HepG2 (cell line): Measurements from ENCODE around the gene GRK5. TPM values are rescaled to one million over a fixed set of nuclear protein-coding genes. Genes with fewer than 3 reads are reported as not detected.

Experiments
- ERF ChIP-seq: IDR thresholded peaks from 2 replicates; pipeline ENCODE4 v1.6.1; 2018; ENCODE audit warnings: missing biosample characterization, missing genetic modification reagents
- FIP1L1 ChIP-seq: fragments of 200-400 bp; formaldehyde crosslinking; IDR thresholded peaks from 2 replicates; pipeline ENCODE4 v1.6.1; 2018; ENCODE audit warnings: low read depth, mild to moderate bottlenecking, low read length, moderate library complexity, borderline replicate concordance; ENCODE audit not compliant: insufficient read depth
- FOXP1 ChIP-seq, 2 experiments: fragments of 450-650 bp in 1 of 2; IDR thresholded peaks; 2 replicates each; pipeline ENCODE4 v1.6.1; 2017 to 2018; ENCODE audit warnings: antibody characterized with exemption in 1 of 2
- HNF1B ChIP-seq: sonication (generic); formaldehyde crosslinking; IDR thresholded peaks from 2 replicates; pipeline ENCODE4 v1.5.1; 2020; ENCODE audit warnings: mild to moderate bottlenecking, moderate library complexity, missing genetic modification reagents
- HOXA3 ChIP-seq: sonication (generic); formaldehyde crosslinking; IDR thresholded peaks from 2 replicates; pipeline ENCODE4 v1.5.0; 2020; ENCODE audit warnings: missing genetic modification reagents
- KDM6A ChIP-seq: IDR thresholded peaks from 2 replicates; pipeline ENCODE4 v1.6.1; 2016; ENCODE audit warnings: low read depth
- KMT2A ChIP-seq: sonication (generic); formaldehyde crosslinking; IDR thresholded peaks from 2 replicates; pipeline ENCODE4 v1.4.0; 2020; ENCODE audit warnings: missing genetic modification reagents
- MAFF ChIP-seq: IDR thresholded peaks from 2 replicates; pipeline ENCODE4 v1.6.1; 2011; ENCODE audit warnings: low read depth, low read length, improper control_type of control experiment
- NFYC ChIP-seq: IDR thresholded peaks from 2 replicates; pipeline ENCODE4 v1.6.1; 2016; ENCODE audit warnings: missing genetic modification reagents, missing compliant biosample characterization
- PTBP1 ChIP-seq: fragments of 200-400 bp; formaldehyde crosslinking; IDR thresholded peaks from 2 replicates; pipeline ENCODE4 v1.6.1; 2018; ENCODE audit warnings: low read length, low read depth; ENCODE audit not compliant: poor library complexity, severe bottlenecking
- SALL2 ChIP-seq: sonication (generic); formaldehyde crosslinking; IDR thresholded peaks from 2 replicates; pipeline ENCODE4 v1.8.1; 2023; ENCODE audit warnings: mild to moderate bottlenecking, missing genetic modification reagents, inconsistent platforms
- SETDB1 ChIP-seq: sonication (generic); formaldehyde crosslinking; IDR thresholded peaks from 2 replicates; pipeline ENCODE4 v1.5.1; 2020; ENCODE audit warnings: missing genetic modification reagents, mild to moderate bottlenecking, borderline replicate concordance
- SIX1 ChIP-seq: sonication (generic); formaldehyde crosslinking; IDR thresholded peaks from 2 replicates; pipeline ENCODE4 v1.4.0; 2020; ENCODE audit warnings: missing genetic modification reagents, borderline replicate concordance
- SMAD3 ChIP-seq: sonication (generic); formaldehyde crosslinking; IDR thresholded peaks from 2 replicates; pipeline ENCODE4 v1.4.0; 2020; ENCODE audit warnings: missing genetic modification reagents
- SMAD9 ChIP-seq: sonication (generic); formaldehyde crosslinking; IDR thresholded peaks from 2 replicates; pipeline ENCODE4 v1.5.1; 2020; ENCODE audit warnings: mild to moderate bottlenecking, missing genetic modification reagents
- TBP ChIP-seq: sonication (generic); formaldehyde crosslinking; IDR thresholded peaks from 2 replicates; pipeline ENCODE4 v1.5.0; 2020; ENCODE audit warnings: missing genetic modification reagents
- TEF ChIP-seq: sonication (generic); formaldehyde crosslinking; IDR thresholded peaks from 2 replicates; pipeline ENCODE4 v1.5.0; 2020; ENCODE audit warnings: missing genetic modification reagents
- TP53 ChIP-seq: sonication (generic); formaldehyde crosslinking; conservative IDR thresholded peaks from 2 replicates; pipeline ENCODE4 v1.4.0; 2020; ENCODE audit warnings: missing genetic modification reagents
- ZFP1 ChIP-seq: IDR thresholded peaks from 2 replicates; pipeline ENCODE4 v1.6.1; 2016
- ZNF253 ChIP-seq: sonication (generic); formaldehyde crosslinking; IDR thresholded peaks from 2 replicates; pipeline ENCODE4 v1.8.0; 2022; ENCODE audit warnings: mild to moderate bottlenecking, missing genetic modification reagents, borderline replicate concordance
- polyA plus RNA-seq, 8 experiments: library from polyadenylated mRNA; depleted of rRNA in 3 of 8; stranded (reverse) in 7 of 8; unstranded in 1 of 8; fragments of >200 nt; fragmentation: Illumina TruSeq in 4 of 8; extraction: Trizol in 4 of 8; gene quantifications; 2 replicates each; pipeline versions ENCODE4 v1.2.1 to v1.2.3, GENCODE V29; 2011 to 2016; ENCODE audit warnings: low read depth in 4 of 8, missing spikeins in 1 of 8, mixed read lengths in 1 of 8; ENCODE audit not compliant: insufficient read depth in 1 of 8
- total RNA-seq, 5 experiments: library from RNA; depleted of rRNA; stranded (reverse); fragments of >200 nt; fragmentation: Illumina TruSeq; extraction: Trizol; gene quantifications; 2 replicates each; pipeline ENCODE4 v1.2.3, GENCODE V29; 2016; ENCODE audit warnings: low read depth in 1 of 5
- TF ChIP-seq, protein P1 (sequence below): sonication (generic); formaldehyde crosslinking; IDR thresholded peaks from 2 replicates; pipeline ENCODE4 v1.9.0; 2021; ENCODE audit warnings: missing genetic modification reagents, borderline replicate concordance
- TF ChIP-seq, protein P2 (sequence below): fragments of 450-650 bp; IDR thresholded peaks from 2 replicates; pipeline ENCODE4 v1.6.1; 2017
- TF ChIP-seq, protein P3 (sequence below): sonication (generic); formaldehyde crosslinking; IDR thresholded peaks from 2 replicates; pipeline ENCODE4 v1.8.0; 2022; ENCODE audit warnings: missing genetic modification reagents, mild to moderate bottlenecking, moderate library complexity, borderline replicate concordance

Gene GRK5
- total and polyA plus RNA-seq, 2 of the 13 experiments (the other 11 are each of a cell fraction or from before 2014, with no cell fraction given): 10.4 to 12.6 TPM

DNA sequence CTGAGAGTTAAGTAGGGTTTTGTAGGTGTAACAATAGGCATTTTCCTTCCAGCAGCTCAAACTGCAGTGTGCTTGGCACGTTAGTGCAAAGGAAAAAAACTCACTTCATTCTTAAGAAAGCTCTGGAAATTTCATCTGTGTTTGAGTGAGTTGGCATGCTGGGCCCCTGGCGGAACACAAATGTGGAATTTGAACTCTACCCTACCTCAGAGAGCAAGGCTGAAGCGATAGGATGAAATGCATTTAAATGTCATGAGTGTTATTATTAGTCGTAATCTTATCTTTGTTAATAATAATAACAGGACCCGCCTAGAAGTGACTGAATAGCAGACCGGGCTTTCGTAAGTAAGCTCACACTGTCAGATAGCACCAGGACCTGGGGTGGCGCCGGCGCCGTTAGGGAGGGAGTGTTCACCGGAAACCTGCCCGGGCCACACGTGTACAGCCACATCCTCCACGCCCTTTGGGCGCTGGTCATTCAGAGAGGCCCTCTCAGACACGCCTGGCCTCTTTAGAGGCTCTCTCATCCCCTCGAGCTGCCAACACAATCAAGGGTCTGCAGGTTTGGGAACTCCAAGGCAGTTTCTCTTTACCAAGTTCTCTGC, 63.5 kb downstream of the GRK5 start (continued):
- TF ChIP-seq, protein P1, sequence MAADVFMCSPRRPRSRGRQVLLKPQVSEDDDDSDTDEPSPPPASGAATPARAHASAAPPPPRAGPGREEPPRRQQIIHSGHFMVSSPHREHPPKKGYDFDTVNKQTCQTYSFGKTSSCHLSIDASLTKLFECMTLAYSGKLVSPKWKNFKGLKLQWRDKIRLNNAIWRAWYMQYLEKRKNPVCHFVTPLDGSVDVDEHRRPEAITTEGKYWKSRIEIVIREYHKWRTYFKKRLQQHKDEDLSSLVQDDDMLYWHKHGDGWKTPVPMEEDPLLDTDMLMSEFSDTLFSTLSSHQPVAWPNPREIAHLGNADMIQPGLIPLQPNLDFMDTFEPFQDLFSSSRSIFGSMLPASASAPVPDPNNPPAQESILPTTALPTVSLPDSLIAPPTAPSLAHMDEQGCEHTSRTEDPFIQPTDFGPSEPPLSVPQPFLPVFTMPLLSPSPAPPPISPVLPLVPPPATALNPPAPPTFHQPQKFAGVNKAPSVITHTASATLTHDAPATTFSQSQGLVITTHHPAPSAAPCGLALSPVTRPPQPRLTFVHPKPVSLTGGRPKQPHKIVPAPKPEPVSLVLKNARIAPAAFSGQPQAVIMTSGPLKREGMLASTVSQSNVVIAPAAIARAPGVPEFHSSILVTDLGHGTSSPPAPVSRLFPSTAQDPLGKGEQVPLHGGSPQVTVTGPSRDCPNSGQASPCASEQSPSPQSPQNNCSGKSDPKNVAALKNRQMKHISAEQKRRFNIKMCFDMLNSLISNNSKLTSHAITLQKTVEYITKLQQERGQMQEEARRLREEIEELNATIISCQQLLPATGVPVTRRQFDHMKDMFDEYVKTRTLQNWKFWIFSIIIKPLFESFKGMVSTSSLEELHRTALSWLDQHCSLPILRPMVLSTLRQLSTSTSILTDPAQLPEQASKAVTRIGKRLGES: no peak
- no peak for TF ChIP-seq PTBP1
- peak; percentile 83 for TF ChIP-seq HOXA3 (CRISPR knock-in tag)
- TF ChIP-seq SMAD3 (CRISPR knock-in tag): no peak
- peak; percentile 64; the same call in 1 of the 2 replicates for TF ChIP-seq KMT2A (CRISPR knock-in tag)
- TF ChIP-seq, protein P2, sequence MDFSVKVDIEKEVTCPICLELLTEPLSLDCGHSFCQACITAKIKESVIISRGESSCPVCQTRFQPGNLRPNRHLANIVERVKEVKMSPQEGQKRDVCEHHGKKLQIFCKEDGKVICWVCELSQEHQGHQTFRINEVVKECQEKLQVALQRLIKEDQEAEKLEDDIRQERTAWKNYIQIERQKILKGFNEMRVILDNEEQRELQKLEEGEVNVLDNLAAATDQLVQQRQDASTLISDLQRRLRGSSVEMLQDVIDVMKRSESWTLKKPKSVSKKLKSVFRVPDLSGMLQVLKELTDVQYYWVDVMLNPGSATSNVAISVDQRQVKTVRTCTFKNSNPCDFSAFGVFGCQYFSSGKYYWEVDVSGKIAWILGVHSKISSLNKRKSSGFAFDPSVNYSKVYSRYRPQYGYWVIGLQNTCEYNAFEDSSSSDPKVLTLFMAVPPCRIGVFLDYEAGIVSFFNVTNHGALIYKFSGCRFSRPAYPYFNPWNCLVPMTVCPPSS: no peak
- TF ChIP-seq FOXP1 (IDR thresholded peaks at IDR 0.05): no peak
- no peak for TF ChIP-seq FOXP1 (CRISPR knock-in tag; IDR thresholded peaks at IDR 0.05)
- TF ChIP-seq, protein P3, sequence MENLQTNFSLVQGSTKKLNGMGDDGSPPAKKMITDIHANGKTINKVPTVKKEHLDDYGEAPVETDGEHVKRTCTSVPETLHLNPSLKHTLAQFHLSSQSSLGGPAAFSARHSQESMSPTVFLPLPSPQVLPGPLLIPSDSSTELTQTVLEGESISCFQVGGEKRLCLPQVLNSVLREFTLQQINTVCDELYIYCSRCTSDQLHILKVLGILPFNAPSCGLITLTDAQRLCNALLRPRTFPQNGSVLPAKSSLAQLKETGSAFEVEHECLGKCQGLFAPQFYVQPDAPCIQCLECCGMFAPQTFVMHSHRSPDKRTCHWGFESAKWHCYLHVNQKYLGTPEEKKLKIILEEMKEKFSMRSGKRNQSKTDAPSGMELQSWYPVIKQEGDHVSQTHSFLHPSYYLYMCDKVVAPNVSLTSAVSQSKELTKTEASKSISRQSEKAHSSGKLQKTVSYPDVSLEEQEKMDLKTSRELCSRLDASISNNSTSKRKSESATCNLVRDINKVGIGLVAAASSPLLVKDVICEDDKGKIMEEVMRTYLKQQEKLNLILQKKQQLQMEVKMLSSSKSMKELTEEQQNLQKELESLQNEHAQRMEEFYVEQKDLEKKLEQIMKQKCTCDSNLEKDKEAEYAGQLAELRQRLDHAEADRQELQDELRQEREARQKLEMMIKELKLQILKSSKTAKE (CRISPR knock-in tag): no peak
- TF ChIP-seq SETDB1 (CRISPR knock-in tag): no peak
- no peak for TF ChIP-seq TBP
- 0 out of 2 replicates have a peak, but pooled peaks have one; percentile 15 for TF ChIP-seq KDM6A (CRISPR knock-in tag)
- no peak for TF ChIP-seq ZNF253 (CRISPR knock-in tag)
- TF ChIP-seq TEF: no peak
- no peak for TF ChIP-seq HNF1B (CRISPR knock-in tag)
- peak; percentile 90 for TF ChIP-seq ERF (CRISPR knock-in tag)
- no peak for TF ChIP-seq SMAD9 (CRISPR knock-in tag)
- TF ChIP-seq SALL2 (CRISPR knock-in tag): no peak
- no peak for TF ChIP-seq MAFF
- peak; percentile 47; the same call in 1 of the 2 replicates for TF ChIP-seq TP53 (CRISPR knock-in tag)
- TF ChIP-seq FIP1L1: no peak
- no peak for TF ChIP-seq NFYC (CRISPR knock-in tag)
- no peak for TF ChIP-seq ZFP1 (CRISPR knock-in tag)
- no peak for TF ChIP-seq SIX1 (CRISPR knock-in tag)
